IPS-18a (cell line): ENCODE data around the gene SMARCA1.

Experiments
- H3K27ac ChIP-seq: one replicate; pipeline ENCODE4 v1.5.1; 2013; ENCODE audit warnings: low read length
- H3K27me3 ChIP-seq: one replicate; pipeline ENCODE4 v1.6.1; 2013; ENCODE audit warnings: mild to moderate bottlenecking, low read length; ENCODE audit not compliant: control insufficient read depth, insufficient read depth
- H3K36me3 ChIP-seq: one replicate; pipeline ENCODE4 v1.6.1; 2013; ENCODE audit warnings: low read depth, low read length; ENCODE audit not compliant: control insufficient read depth
- H3K4me1 ChIP-seq: one replicate; pipeline ENCODE4 v1.6.1; 2013; ENCODE audit warnings: low read depth, low read length; ENCODE audit not compliant: control insufficient read depth
- H3K4me3 ChIP-seq: one replicate; pipeline ENCODE4 v1.5.1; 2013; ENCODE audit warnings: low read length
- H3K9ac ChIP-seq: one replicate; pipeline ENCODE4 v1.6.1; 2013; ENCODE audit warnings: mild to moderate bottlenecking, low read length, moderate library complexity
- H3K9me3 ChIP-seq: one replicate; pipeline ENCODE4 v1.6.1; 2013; ENCODE audit warnings: low read depth, low read length; ENCODE audit not compliant: control insufficient read depth

SMARCA1 gene

GRCh38 chrX:129495900-129496299 lies 27.4 kb downstream of the SMARCA1 start:
- H3K9me3 ChIP-seq = peaks cover under 1% of the 10 kb centered on the region
- no peak overlapping the region for H3K27ac ChIP-seq
- H3K27me3 ChIP-seq = no peaks in the 10 kb centered on the region
- no peaks in the 10 kb centered on the region for H3K4me1 ChIP-seq
- no peak overlapping the region for H3K9ac ChIP-seq
- H3K4me3 ChIP-seq = no peak overlapping the region
- peaks cover 48% of the 10 kb centered on the region for H3K36me3 ChIP-seq

DNA sequence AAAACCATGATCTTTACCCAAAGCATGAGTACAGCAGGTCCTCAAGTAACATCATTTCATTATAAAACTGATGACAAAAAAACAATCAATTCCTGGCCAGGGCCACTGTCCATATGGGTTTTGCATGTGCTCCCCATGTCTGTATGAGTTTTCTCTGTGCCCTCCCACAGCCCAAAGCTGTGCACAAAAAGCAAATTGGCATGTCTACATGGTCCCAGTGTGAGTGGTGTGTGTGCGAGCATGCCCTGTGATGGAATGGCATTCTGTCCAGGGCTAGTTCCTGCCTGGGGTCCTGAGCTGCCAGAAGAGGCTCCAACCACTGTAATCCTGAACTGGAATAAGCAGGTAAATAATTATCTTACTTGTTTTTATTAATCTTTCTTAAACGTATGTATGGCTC lies 28.4 kb downstream of the SMARCA1 start:
- Histone ChIP-seq H3K9me3 (peaks cover 3% of the 10 kb centered on the region), H3K4me1 (no peaks in the 10 kb centered on the region), H3K27ac (no peak overlapping the region), H3K36me3 (peaks cover 54% of the 10 kb centered on the region), H3K9ac (no peak overlapping the region), H3K27me3 (no peaks in the 10 kb centered on the region), H3K4me3 (no peak overlapping the region)

DNA sequence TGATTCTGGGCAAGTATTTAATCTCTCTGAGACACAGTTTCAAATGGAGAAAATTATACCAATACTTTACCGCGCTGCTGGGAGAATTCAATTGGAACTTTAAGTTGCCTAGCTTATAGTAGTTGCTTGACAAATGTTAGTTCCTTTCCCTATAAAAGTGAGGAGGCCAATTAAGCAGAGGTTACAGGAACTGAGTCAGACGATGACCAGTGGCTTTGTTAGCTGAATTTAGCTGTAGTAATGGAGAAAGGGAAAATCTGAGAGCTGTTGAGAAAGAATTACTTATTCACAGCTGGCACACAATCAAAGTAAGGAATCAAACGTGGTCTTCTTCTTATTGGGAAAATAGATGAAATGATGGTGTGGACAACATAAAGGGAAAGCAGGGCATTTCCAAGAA lies 29.6 kb downstream of the SMARCA1 start:
- peaks cover 59% of the 10 kb centered on the region for H3K36me3 ChIP-seq
- no peak overlapping the region for H3K9ac ChIP-seq
- H3K27ac ChIP-seq = no peak overlapping the region
- no peaks in the 10 kb centered on the region for H3K4me1 ChIP-seq
- no peak overlapping the region for H3K4me3 ChIP-seq
- peaks cover 3% of the 10 kb centered on the region for H3K9me3 ChIP-seq
- H3K27me3 ChIP-seq = no peaks in the 10 kb centered on the region

- Histone ChIP-seq H3K4me3 (no peak overlapping the region), H3K9ac (no peak overlapping the region), H3K36me3 (peaks cover 66% of the 10 kb centered on the region), H3K9me3 (peaks cover 10% of the 10 kb centered on the region), H3K27ac (no peak overlapping the region), H3K27me3 (no peaks in the 10 kb centered on the region), H3K4me1 (no peaks in the 10 kb centered on the region)
These were observed 33.0 kb downstream of the SMARCA1 start for GRCh38 chrX:129490330-129490729.

DNA sequence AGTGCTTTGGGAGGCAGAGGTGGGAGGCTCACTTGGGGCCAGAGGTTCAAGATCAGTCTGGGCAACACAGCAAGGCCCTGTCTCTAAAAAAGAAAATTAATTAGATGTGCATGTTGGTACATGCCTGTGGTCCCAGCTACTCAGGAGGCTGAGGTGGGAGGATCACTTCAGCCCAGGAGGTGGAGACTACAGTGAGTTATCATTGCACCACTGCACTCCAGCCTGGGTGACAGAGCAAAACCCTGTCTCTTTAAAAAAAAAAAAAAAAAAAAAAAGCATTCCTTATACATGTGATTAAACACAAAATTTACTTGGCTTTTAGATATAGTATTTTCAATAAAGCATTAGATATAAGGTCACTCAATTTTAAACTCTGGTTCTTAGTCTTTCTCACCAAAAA lies 34.9 kb downstream of the SMARCA1 start:
- no peaks in the 10 kb centered on the region for H3K27me3 ChIP-seq

DNA sequence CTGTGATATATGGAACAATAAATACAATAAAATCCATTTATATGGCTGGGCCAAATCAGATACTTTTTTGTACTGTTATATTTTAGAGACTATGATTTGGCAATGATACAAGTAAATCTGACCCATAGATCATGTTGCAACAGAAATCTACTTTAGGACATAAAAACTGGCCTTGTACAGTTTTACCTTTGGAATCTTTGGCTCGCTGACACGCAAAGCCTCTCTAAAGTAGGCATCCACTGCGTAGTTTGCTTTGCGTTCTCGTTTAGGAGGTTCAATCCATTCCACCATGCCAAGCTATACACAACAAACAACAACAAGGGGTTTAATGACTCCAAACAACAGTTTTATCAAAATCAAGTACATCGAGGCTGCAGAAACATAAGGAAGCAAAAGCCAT lies 42.4 kb downstream of the SMARCA1 start:
- H3K4me3 ChIP-seq = no peak overlapping the region
- peaks cover 32% of the 10 kb centered on the region for H3K36me3 ChIP-seq
- no peak overlapping the region for H3K27ac ChIP-seq
- H3K4me1 ChIP-seq = no peaks in the 10 kb centered on the region
- peaks cover 24% of the 10 kb centered on the region for H3K9me3 ChIP-seq
- H3K9ac ChIP-seq = no peak overlapping the region
- H3K27me3 ChIP-seq = no peaks in the 10 kb centered on the region

More for the DNA sequence above, 34.9 kb downstream of the SMARCA1 start:
- H3K9me3 ChIP-seq = peaks cover 17% of the 10 kb centered on the region
- no peak overlapping the region for H3K4me3 ChIP-seq
- H3K9ac ChIP-seq = no peak overlapping the region
- peaks cover 62% of the 10 kb centered on the region for H3K36me3 ChIP-seq
- H3K4me1 ChIP-seq = no peaks in the 10 kb centered on the region
- H3K27ac ChIP-seq = no peak overlapping the region

- H3K4me1 ChIP-seq = no peaks in the 10 kb centered on the region
- peaks cover 22% of the 10 kb centered on the region for H3K9me3 ChIP-seq
- H3K9ac ChIP-seq = no peak overlapping the region
- no peak overlapping the region for H3K27ac ChIP-seq
- H3K4me3 ChIP-seq = no peak overlapping the region
- no peaks in the 10 kb centered on the region for H3K27me3 ChIP-seq
- H3K36me3 ChIP-seq = peaks cover 23% of the 10 kb centered on the region
These were observed 44.8 kb downstream of the SMARCA1 start for GRCh38 chrX:129478516-129478915.

- Histone ChIP-seq H3K36me3 (peaks cover 29% of the 10 kb centered on the region), H3K4me1 (no peaks in the 10 kb centered on the region), H3K9me3 (peaks cover 24% of the 10 kb centered on the region), H3K27ac (no peak overlapping the region), H3K9ac (no peak overlapping the region), H3K4me3 (no peak overlapping the region), H3K27me3 (no peaks in the 10 kb centered on the region)
These were observed 51.2 kb downstream of the SMARCA1 start for GRCh38 chrX:129472116-129472515.

DNA sequence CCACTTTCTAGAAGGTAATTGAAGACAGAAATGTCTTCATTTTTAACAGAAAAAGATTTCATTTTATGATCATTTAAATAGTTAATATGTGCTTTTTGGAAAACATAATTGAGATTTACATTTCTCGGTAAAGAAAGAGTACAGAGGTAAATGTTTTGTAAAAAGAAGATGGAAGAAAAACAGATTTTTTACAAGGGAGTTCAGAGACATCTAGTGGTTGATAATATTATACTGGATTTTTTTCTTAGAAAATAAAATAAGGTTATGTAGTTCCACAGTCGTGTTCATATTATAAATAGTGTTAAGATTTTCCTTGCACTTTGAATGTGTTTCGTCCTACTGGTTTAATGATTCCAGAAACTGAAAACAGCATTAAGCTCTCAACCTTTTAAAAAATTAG lies 60.6 kb downstream of the SMARCA1 start:
- Histone ChIP-seq H3K27ac (no peak overlapping the region), H3K9me3 (peaks cover 13% of the 10 kb centered on the region), H3K4me3 (no peak overlapping the region), H3K4me1 (no peaks in the 10 kb centered on the region), H3K36me3 (peaks cover 47% of the 10 kb centered on the region), H3K9ac (no peak overlapping the region), H3K27me3 (no peaks in the 10 kb centered on the region)

DNA sequence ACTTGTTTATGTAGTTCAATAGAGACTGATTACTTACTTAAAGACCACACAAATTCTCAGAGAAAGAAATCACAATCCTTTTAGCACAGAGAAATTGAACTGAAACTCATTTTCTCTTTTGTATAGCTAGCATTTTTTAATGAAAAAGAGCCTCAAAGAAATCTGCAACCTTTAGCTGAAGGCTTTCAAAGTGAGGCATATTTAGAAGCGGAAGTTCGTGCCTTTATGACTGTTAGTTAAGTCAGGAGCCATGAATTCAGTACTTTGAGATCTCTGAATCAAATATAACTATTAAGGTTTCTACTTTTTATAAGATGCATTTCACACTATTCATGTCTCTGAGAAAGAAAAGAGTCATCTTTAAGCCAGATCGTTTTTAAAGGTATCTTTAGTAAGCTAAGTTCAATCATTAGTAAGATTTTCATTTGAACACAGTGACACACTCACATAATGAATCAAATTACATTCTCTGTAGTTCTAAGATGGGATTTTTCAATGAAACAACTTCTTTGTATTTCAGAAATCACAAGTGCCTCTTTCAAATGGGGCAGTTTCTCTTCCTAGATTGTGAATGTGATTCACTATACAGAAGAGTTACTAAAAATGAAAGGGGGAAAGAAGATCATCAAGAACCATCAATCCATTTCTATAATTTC lies 61.4 kb downstream of the SMARCA1 start:
- no peak overlapping the region for H3K9ac ChIP-seq

DNA sequence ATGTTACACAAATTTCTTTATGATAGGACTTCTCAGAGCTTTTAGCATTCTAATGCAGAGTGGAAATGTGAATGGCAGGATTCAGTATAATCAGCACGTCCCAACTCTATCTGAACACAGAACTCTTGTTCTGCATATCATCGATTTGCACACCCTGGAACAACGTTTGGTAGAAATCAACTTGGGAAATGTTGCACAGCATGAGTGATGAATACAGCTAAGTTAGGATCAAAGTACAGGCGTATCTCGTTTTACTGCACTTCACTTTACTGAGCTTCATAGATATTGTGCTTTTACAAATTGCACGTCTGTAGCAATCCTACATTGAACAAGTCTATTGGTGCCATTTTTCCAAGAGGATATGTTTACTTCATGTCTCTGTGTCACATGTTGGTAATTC lies 70.8 kb downstream of the SMARCA1 start:
- peaks cover 22% of the 10 kb centered on the region for H3K9me3 ChIP-seq
- no peak overlapping the region for H3K27ac ChIP-seq
- peaks cover 2% of the 10 kb centered on the region for H3K36me3 ChIP-seq
- H3K9ac ChIP-seq = no peak overlapping the region
- no peaks in the 10 kb centered on the region for H3K4me1 ChIP-seq
- no peak overlapping the region for H3K4me3 ChIP-seq
- no peaks in the 10 kb centered on the region for H3K27me3 ChIP-seq

More for the DNA sequence above, 61.4 kb downstream of the SMARCA1 start:
- Histone ChIP-seq H3K27ac (no peak overlapping the region), H3K36me3 (peaks cover 45% of the 10 kb centered on the region), H3K4me1 (no peaks in the 10 kb centered on the region), H3K27me3 (no peaks in the 10 kb centered on the region), H3K9me3 (peaks cover 18% of the 10 kb centered on the region), H3K4me3 (no peak overlapping the region)

DNA sequence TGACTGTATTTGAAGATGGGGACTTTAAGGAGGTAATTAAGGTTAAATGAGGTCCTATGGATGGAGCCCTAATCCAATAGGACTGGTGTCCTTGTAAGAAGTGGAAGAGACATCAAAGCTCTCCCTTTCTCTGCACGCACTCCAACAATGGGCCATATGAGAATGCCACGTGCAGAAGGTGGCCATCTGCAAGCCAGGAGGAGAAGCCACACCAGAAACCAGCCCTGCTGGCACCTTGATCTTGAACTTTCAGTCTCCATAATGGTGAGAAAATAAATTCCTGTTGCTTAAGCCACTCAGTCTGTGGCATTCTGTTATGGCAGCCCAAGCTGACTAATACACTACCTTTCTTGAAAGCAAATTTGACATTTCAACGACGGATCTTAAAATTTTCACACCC lies 73.2 kb downstream of the SMARCA1 start:
- no peak overlapping the region for H3K9ac ChIP-seq
- H3K9me3 ChIP-seq = peaks cover 19% of the 10 kb centered on the region
- no peaks in the 10 kb centered on the region for H3K4me1 ChIP-seq
- no peak overlapping the region for H3K4me3 ChIP-seq
- no peak overlapping the region for H3K27ac ChIP-seq
- H3K36me3 ChIP-seq = peaks cover 7% of the 10 kb centered on the region
- H3K27me3 ChIP-seq = no peaks in the 10 kb centered on the region
